Esophagus squamous epithelium (tissue), 4 donors: ENCODE measurements around the gene REL. TPM values are rescaled to one million over a fixed set of nuclear protein-coding genes. Genes with fewer than 3 reads are reported as not detected.

ENCODE experiments used
- small RNA-seq, 4 donors: library from RNA; depleted of rRNA; stranded (forward); fragments of <200 nt; gene quantifications; one replicate each; pipeline ENCODE3, GENCODE V24; 2016
- total RNA-seq, 4 donors: library from RNA; depleted of rRNA; stranded (reverse); fragments of >200 nt; gene quantifications; one replicate each; pipeline ENCODE4 v1.1.0, GENCODE V29; 2016

REL gene
- total RNA-seq, 4 donors from 2014 or later: 16.3 to 20.9 (median 16.8) TPM

Small RNAs within 50 kb of the gene (small RNA-seq; reads per million reads assigned to genes)
- gene RN7SL632P (0 reads per million in 4 donors), gene RNU4-51P (0 reads per million in 4 donors)

Other genes starting within 250 kb of the REL start
- gene PAPOLG, start 125.3 kb upstream of the REL start, total RNA-seq: 10 to 100 TPM in 3 of 4 donors, 1 to 10 TPM in 1; 7.4 to 13.7 (median 12.0) TPM
- gene PEX13, start 136.1 kb downstream of the REL start, total RNA-seq: 10 to 100 TPM; 19.6 to 39.3 (median 28.5) TPM
- 1 to 10 TPM; 3.7 to 9.1 (median 5.4) TPM for gene PUS10, start 136.7 kb downstream of the REL start, total RNA-seq
- gene SANBR, start 184.3 kb downstream of the REL start, total RNA-seq: 1 to 10 TPM; 2.8 to 6.7 (median 5.2) TPM